SK-N-SH (cell line): Measurements from ENCODE around the gene STARD10. TPM values are rescaled to one million over a fixed set of nuclear protein-coding genes. Genes with fewer than 3 reads are reported as not detected.

Experiments
- CTCF ChIA-PET: fragments of 300-600, 350-600 bp; formaldehyde crosslinking; extraction: SDS; loops from one replicate; lab custom pipeline; 2021; lab: Yijun Ruan, JAX
- POLR2A ChIA-PET: fragments of 350-600 bp; sonication (Branson Sonifier 250); formaldehyde crosslinking; extraction: SDS; loops from one replicate; lab custom pipeline; 2020; ENCODE audit warnings: antibody characterized with exemption, inconsistent platforms; lab: Yijun Ruan, JAX
- DNase-seq: peaks from one replicate; pipeline ENCODE4 v3.0.0; 2012
- H2AFZ ChIP-seq: fragments of 200-600 bp; sonication (generic); 2 replicates; pipeline ENCODE4 v1.8.1; 2016; ENCODE audit warnings: antibody characterized with exemption, mild to moderate bottlenecking, low read depth
- H3F3A ChIP-seq: fragments of 200-600 bp; sonication (generic); replicated peaks from 2 replicates; pipeline ENCODE3; 2016; ENCODE audit warnings: antibody characterized with exemption, mild to moderate bottlenecking; ENCODE audit not compliant: insufficient read depth
- H3K27ac ChIP-seq, 2 experiments: fragments of 200-500 bp in 1 of 2; fragments of 200-600 bp in 1 of 2; sonication (Bioruptor generic) in 1 of 2; sonication (generic), shearing (Covaris generic) in 1 of 2; 2 replicates each; pipeline versions ENCODE4 v1.5.1 to v1.6.1; 2014 to 2016; ENCODE audit warnings: low read depth in 2 of 2, inconsistent platforms in 1 of 2, low read length in 1 of 2, mild to moderate bottlenecking in 1 of 2, mixed read lengths in 1 of 2
- H3K27me3 ChIP-seq: fragments of 200-600 bp; sonication (generic), shearing (Covaris generic); 2 replicates; pipeline ENCODE4 v1.6.1; 2016; ENCODE audit warnings: mixed run types; ENCODE audit not compliant: insufficient read depth
- H3K36me3 ChIP-seq, 2 experiments: fragments of 200-500 bp in 1 of 2; fragments of 200-600 bp in 1 of 2; sonication (Bioruptor generic) in 1 of 2; sonication (generic) in 1 of 2; replicated peaks in 1 of 2; 2 replicates each; pipeline versions ENCODE3 to v1.5.1; 2014 to 2016; ENCODE audit warnings: low read length in 1 of 2, mild to moderate bottlenecking in 1 of 2; ENCODE audit not compliant: insufficient read depth in 2 of 2, control insufficient read depth in 1 of 2
- H3K4me1 ChIP-seq, 2 experiments: fragments of 200-500 bp in 1 of 2; fragments of 200-600 bp in 1 of 2; sonication (Bioruptor generic) in 1 of 2; sonication (generic), shearing (Covaris generic) in 1 of 2; 2 replicates each; pipeline versions ENCODE4 v1.5.1 to v1.6.1; 2014 to 2016; ENCODE audit warnings: low read depth in 1 of 2, low read length in 1 of 2, mixed run types in 1 of 2; ENCODE audit not compliant: insufficient read depth in 2 of 2, control insufficient read depth in 1 of 2
- H3K4me2 ChIP-seq: fragments of 200-600 bp; sonication (generic), shearing (Covaris generic); 2 replicates; pipeline ENCODE4 v1.6.1; 2017; ENCODE audit warnings: mixed run types
- H3K4me3 ChIP-seq, 2 experiments: fragments of 200-500 bp in 1 of 2; fragments of 200-600 bp in 1 of 2; sonication (Bioruptor generic) in 1 of 2; sonication (generic), shearing (Covaris generic) in 1 of 2; 2 replicates each; pipeline versions ENCODE4 v1.5.1 to v1.8.1; 2014 to 2016; ENCODE audit warnings: low read depth in 2 of 2, inconsistent platforms in 1 of 2, low read length in 1 of 2, mild to moderate bottlenecking in 1 of 2, mixed read lengths in 1 of 2, moderate library complexity in 1 of 2
- H3K79me2 ChIP-seq: fragments of 200-600 bp; sonication (generic); 2 replicates; pipeline ENCODE4 v1.8.1; 2017; ENCODE audit warnings: mild to moderate bottlenecking; ENCODE audit not compliant: insufficient read depth
- H3K9ac ChIP-seq: fragments of 200-600 bp; sonication (generic); 2 replicates; pipeline ENCODE4 v1.6.1; 2017; ENCODE audit warnings: mixed run types
- H3K9me2 ChIP-seq: fragments of 200-600 bp; sonication (generic); 2 replicates; pipeline ENCODE4 v1.6.1; 2017; ENCODE audit warnings: mixed run types
- H3K9me3 ChIP-seq: fragments of 200-600 bp; sonication (generic); 2 replicates; pipeline ENCODE4 v1.6.1; 2017; ENCODE audit warnings: mixed run types, mild to moderate bottlenecking, moderate library complexity
- H4K20me1 ChIP-seq: fragments of 200-600 bp; sonication (generic); 2 replicates; pipeline ENCODE4 v1.6.1; 2017; ENCODE audit warnings: mild to moderate bottlenecking, mixed run types; ENCODE audit not compliant: insufficient read depth
- CHD2 ChIP-seq: fragments of 150-350 bp; IDR thresholded peaks from 2 replicates; pipeline ENCODE4 v1.6.1; 2018; ENCODE audit warnings: low read length; ENCODE audit not compliant: partially characterized antibody
- CTCF ChIP-seq: fragments of 200-600 bp; sonication (generic); IDR thresholded peaks from 2 replicates; pipeline ENCODE4 v1.6.1; 2017; ENCODE audit warnings: antibody characterized with exemption, mild to moderate bottlenecking, moderate library complexity
- ELF1 ChIP-seq: IDR thresholded peaks from 2 replicates; pipeline ENCODE4 v1.4.0; 2012
- EZH2phosphoT487 ChIP-seq: fragments of 200-600 bp; sonication (generic); IDR thresholded peaks from 2 replicates; pipeline ENCODE4 v1.6.1; 2017; ENCODE audit warnings: low read depth, mixed run types, mild to moderate bottlenecking, antibody characterized with exemption, moderate library complexity, borderline replicate concordance
- FOXM1 ChIP-seq: IDR thresholded peaks from 2 replicates; pipeline ENCODE4 v1.4.0; 2012; ENCODE audit warnings: low read depth, mild to moderate bottlenecking
- GABPA ChIP-seq: IDR thresholded peaks from 2 replicates; pipeline ENCODE4 v1.4.0; 2012; ENCODE audit warnings: low read depth, mild to moderate bottlenecking
- GATA2 ChIP-seq: sonication (generic); formaldehyde crosslinking; IDR thresholded peaks from 2 replicates; pipeline ENCODE4 v1.5.0; 2020; ENCODE audit warnings: mild to moderate bottlenecking, missing genetic modification reagents
- MEF2A ChIP-seq: IDR thresholded peaks from 2 replicates; pipeline ENCODE4 v1.4.0; 2012; ENCODE audit warnings: low read depth, borderline replicate concordance
- MXI1 ChIP-seq: IDR thresholded peaks from 2 replicates; pipeline ENCODE4 v1.6.1; 2012; ENCODE audit warnings: mild to moderate bottlenecking, low read depth, low read length, improper control_type of control experiment
- POLR2AphosphoS5 ChIP-seq: IDR thresholded peaks from 2 replicates; pipeline ENCODE4 v1.6.1; 2012; ENCODE audit warnings: low read depth, low read length
- RCOR1 ChIP-seq: fragments of 150-350 bp; IDR thresholded peaks from 2 replicates; pipeline ENCODE4 v1.6.1; 2017; ENCODE audit warnings: antibody characterized with exemption, low read length
- SIN3A ChIP-seq: IDR thresholded peaks from 2 replicates; pipeline ENCODE4 v1.6.1; 2012; ENCODE audit warnings: low read depth, mild to moderate bottlenecking, low read length, moderate library complexity, borderline replicate concordance
- WGBS: methylation state at CpG from one replicate; pipeline ENCODE4 v1.1.6; 2017; ENCODE audit warnings: low lambda C conversion rate; 5-methylcytosine and 5-hydroxymethylcytosine counted together
- polyA plus RNA-seq, 3 experiments: library from polyadenylated mRNA; depleted of rRNA; stranded (reverse); fragments of >200 nt; gene quantifications; 2 replicates each; pipeline ENCODE4 v1.2.3, GENCODE V29; 2012
- TF ChIP-seq, protein P1 (sequence below): fragments of 150-350 bp; IDR thresholded peaks from 2 replicates; pipeline ENCODE4 v1.6.1; 2017; ENCODE audit warnings: antibody characterized with exemption, low read length, low read depth, borderline replicate concordance

Gene STARD10
- polyA plus RNA-seq, 1 of the 3 experiments (the other 2 are of a cell fraction), result 47.7 TPM

DNA sequence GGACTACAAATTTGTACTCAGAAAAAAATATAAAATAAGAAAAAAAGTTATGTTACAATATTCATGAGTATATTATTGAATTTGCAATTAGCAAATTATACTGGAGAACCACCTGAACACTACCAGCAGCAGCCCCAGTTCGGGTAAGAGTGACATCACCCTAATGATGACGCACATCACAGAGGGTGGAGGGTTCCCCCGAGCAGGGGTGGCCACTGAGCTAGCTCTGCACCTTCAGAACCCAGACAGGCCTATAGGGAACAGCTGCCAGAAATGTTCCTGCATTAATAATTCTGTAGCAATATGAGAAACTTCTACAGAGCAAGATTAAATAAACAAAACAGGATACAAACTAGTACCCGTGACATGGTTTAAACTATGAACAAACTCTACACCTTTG, 24.2 kb downstream of the STARD10 start:
- TF ChIP-seq MEF2A, result no peak
- no peak for DNase-seq
- peaks cover 26 to 40% of the 10 kb centered on the region in 2 experiments for H3K4me1 ChIP-seq
- CTCF ChIA-PET, result interaction anchor here (0.8 to 1.1 kb wide), 3 partner anchors 23 to 45 kb away, joined by 3 to 5 read pairs (median 3); no protein-coding TSS in a partner anchor
- no peaks in the 10 kb centered on the region for H3K9me3 ChIP-seq
- H4K20me1 ChIP-seq, result no peaks in the 10 kb centered on the region
- H3K9me2 ChIP-seq, result no peaks in the 10 kb centered on the region
- 72% methylated on average over 4 of the region's 4 CpGs for WGBS
- H3K36me3 ChIP-seq, result no peaks in the 10 kb centered on the region
- no peak overlapping the region for H3K4me2 ChIP-seq
- no peak overlapping the region for H3K9ac ChIP-seq
- peaks cover 3% of the 10 kb centered on the region for H3F3A ChIP-seq
- no peaks in the 10 kb centered on the region for H3K27me3 ChIP-seq
- no peak overlapping the region for H3K4me3 ChIP-seq
- no peak overlapping the region for H2AFZ ChIP-seq
- no peaks in the 10 kb centered on the region for H3K79me2 ChIP-seq
- POLR2A ChIA-PET, result no interaction called here
- no peak overlapping the region for H3K27ac ChIP-seq

- POLR2A ChIA-PET, result no interaction called here
Measured at GRCh38 chr11:72768581-72768980, 25.3 kb downstream of the STARD10 start.

More at GRCh38 chr11:72768581-72768980, 25.3 kb downstream of the STARD10 start:
- H3K27me3 ChIP-seq, result no peaks in the 10 kb centered on the region
- H2AFZ ChIP-seq, result no peak overlapping the region
- no peak overlapping the region for H3K4me3 ChIP-seq
- no peaks in the 10 kb centered on the region for H3K9me2 ChIP-seq
- CTCF ChIA-PET, result interaction anchor here (0.7 to 1.8 kb wide), 3 partner anchors 8 to 85 kb away, joined by 3 to 4 read pairs (median 4); no protein-coding TSS in a partner anchor
- H4K20me1 ChIP-seq, result no peaks in the 10 kb centered on the region
- H3K4me2 ChIP-seq, result no peak overlapping the region
- no peak for TF ChIP-seq ELF1
- TF ChIP-seq RCOR1, result no peak
- TF ChIP-seq GATA2, result no peak
- no peak for TF ChIP-seq SIN3A
- no peak for TF ChIP-seq CHD2
- TF ChIP-seq GABPA, result no peak
- TF ChIP-seq MXI1, result no peak
- no peak for TF ChIP-seq CTCF
- TF ChIP-seq, protein P1, sequence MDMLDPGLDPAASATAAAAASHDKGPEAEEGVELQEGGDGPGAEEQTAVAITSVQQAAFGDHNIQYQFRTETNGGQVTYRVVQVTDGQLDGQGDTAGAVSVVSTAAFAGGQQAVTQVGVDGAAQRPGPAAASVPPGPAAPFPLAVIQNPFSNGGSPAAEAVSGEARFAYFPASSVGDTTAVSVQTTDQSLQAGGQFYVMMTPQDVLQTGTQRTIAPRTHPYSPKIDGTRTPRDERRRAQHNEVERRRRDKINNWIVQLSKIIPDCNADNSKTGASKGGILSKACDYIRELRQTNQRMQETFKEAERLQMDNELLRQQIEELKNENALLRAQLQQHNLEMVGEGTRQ, result no peak
- TF ChIP-seq POLR2AphosphoS5, result no peak
- TF ChIP-seq EZH2phosphoT487, result no peak
- TF ChIP-seq FOXM1, result no peak
- peaks cover 22 to 29% of the 10 kb centered on the region in 2 experiments for H3K4me1 ChIP-seq
- no peak overlapping the region for H3K9ac ChIP-seq
- H3F3A ChIP-seq, result peaks cover 3% of the 10 kb centered on the region
- no peaks in the 10 kb centered on the region for H3K79me2 ChIP-seq
- H3K36me3 ChIP-seq, result no peaks in the 10 kb centered on the region
- no peak for DNase-seq
- no peak overlapping the region for H3K27ac ChIP-seq
- no peaks in the 10 kb centered on the region for H3K9me3 ChIP-seq
- 88% methylated on average over 3 of the region's 3 CpGs for WGBS
